WTC11 (cell line): Measurements from ENCODE around the gene CACNA1A.
A peak's percentile ranks its signal among the peaks of the same experiment; 100 is the strongest.

Experiments used
- ATF3 ChIP-seq: sonication (generic); formaldehyde crosslinking; conservative IDR thresholded peaks from 2 replicates; pipeline ENCODE4 v1.8.1; 2022; ENCODE audit warnings: mild to moderate bottlenecking, missing genetic modification reagents
- CREB1 ChIP-seq: sonication (generic); formaldehyde crosslinking; IDR thresholded peaks from 2 replicates; pipeline ENCODE4 v1.8.0; 2023; ENCODE audit warnings: mild to moderate bottlenecking, missing genetic modification reagents
- CTCF ChIP-seq: fragments of 200-600 bp; IDR thresholded peaks from 2 replicates; pipeline ENCODE4 v1.8.0; 2022; ENCODE audit warnings: antibody characterized with exemption
- E2F1 ChIP-seq: sonication (generic); formaldehyde crosslinking; IDR thresholded peaks from 2 replicates; pipeline ENCODE4 v1.8.0; 2022; ENCODE audit warnings: mild to moderate bottlenecking, missing genetic modification reagents
- ELF4 ChIP-seq: sonication (generic); formaldehyde crosslinking; IDR thresholded peaks from 2 replicates; pipeline ENCODE4 v1.8.1; 2022; ENCODE audit warnings: low read depth, mild to moderate bottlenecking, moderate library complexity, missing genetic modification reagents
- ETV6 ChIP-seq: sonication (generic); formaldehyde crosslinking; IDR thresholded peaks from 2 replicates; pipeline ENCODE4 v1.8.1; 2022; ENCODE audit warnings: mild to moderate bottlenecking, missing genetic modification reagents
- FOXK1 ChIP-seq: sonication (generic); formaldehyde crosslinking; IDR thresholded peaks from 2 replicates; pipeline ENCODE4 v1.8.0; 2022; ENCODE audit warnings: mild to moderate bottlenecking, moderate library complexity, missing genetic modification reagents
- GABPB1 ChIP-seq: sonication (generic); formaldehyde crosslinking; IDR thresholded peaks from 2 replicates; pipeline ENCODE4 v1.8.1; 2023; ENCODE audit warnings: mild to moderate bottlenecking, missing genetic modification reagents
- JUN ChIP-seq: sonication (generic); formaldehyde crosslinking; IDR thresholded peaks from 2 replicates; pipeline ENCODE4 v1.8.0; 2023; ENCODE audit warnings: mild to moderate bottlenecking, missing genetic modification reagents
- KAT7 ChIP-seq: sonication (generic); formaldehyde crosslinking; IDR thresholded peaks from 2 replicates; pipeline ENCODE4 v1.8.1; 2023; ENCODE audit warnings: missing genetic modification reagents, mild to moderate bottlenecking, borderline replicate concordance
- MAX ChIP-seq: sonication (generic); formaldehyde crosslinking; IDR thresholded peaks from 2 replicates; pipeline ENCODE4 v1.8.0; 2022; ENCODE audit warnings: mild to moderate bottlenecking, missing genetic modification reagents
- NFE2L1 ChIP-seq: sonication (generic); formaldehyde crosslinking; IDR thresholded peaks from 2 replicates; pipeline ENCODE4 v1.8.1; 2023; ENCODE audit warnings: missing genetic modification reagents

GRCh38 chr19:13460045-13460444 lies 46.2 kb downstream of the CACNA1A start:
- TF ChIP-seq CTCF (no peak), FOXK1 (CRISPR knock-in tag) (no peak), NFE2L1 (no peak), MAX (CRISPR knock-in tag) (no peak), KAT7 (CRISPR knock-in tag) (no peak), E2F1 (CRISPR knock-in tag) (no peak), JUN (CRISPR knock-in tag) (no peak), ETV6 (CRISPR knock-in tag) (0 out of 2 replicates have a peak, but pooled peaks have one; percentile 35), ATF3 (CRISPR knock-in tag) (no peak), CREB1 (CRISPR knock-in tag) (no peak), GABPB1 (CRISPR knock-in tag) (no peak), ELF4 (CRISPR knock-in tag) (no peak)
